Measurements from ENCODE around the gene FOCAD. TPM values are rescaled to one million over a fixed set of nuclear protein-coding genes. Genes with fewer than 3 reads are reported as not detected.

FOCAD gene
- total RNA-seq, 4 donors from 2014 or later = 13.9 to 31.2 (median 22.0) TPM

GRCh38 chr9:21018177-21018576 is 334.1 kb downstream of the FOCAD start:
- 91 to 92% methylated on average over 2 of the region's 2 CpGs for WGBS, 2 donors
- TF ChIP-seq CTCF (IDR thresholded peaks at IDR 0.05) (no peak), POLR2A (IDR thresholded peaks at IDR 0.05) (no peak)
- intact Hi-C loops (cut with DNase I; ENCODE audit: low total_unique reads) = no loop called here
- no peak for DNase-seq (ENCODE audit: low spot score in 2 of 2)
- H3K4me3 ChIP-seq (ENCODE audit: low read depth, poor library complexity, severe bottlenecking) = no peak overlapping the region

- TF ChIP-seq CTCF (IDR thresholded peaks at IDR 0.05) (no peak), POLR2A (IDR thresholded peaks at IDR 0.05) (no peak)
- H3K4me3 ChIP-seq (ENCODE audit: low read depth, poor library complexity, severe bottlenecking) = no peak overlapping the region
- no peak for DNase-seq (ENCODE audit: low spot score in 2 of 2)
- intact Hi-C loops (cut with DNase I; ENCODE audit: low total_unique reads) = no loop called here
- 82 to 91% methylated on average over 2 of the region's 2 CpGs for WGBS, 2 donors
These were observed 339.8 kb downstream of the FOCAD start for GRCh38 chr9:21023861-21024260.

- intact Hi-C loops (cut with DNase I; ENCODE audit: low total_unique reads) = no loop called here
- DNase-seq (ENCODE audit: low spot score in 2 of 2) = no peak
These were observed 343.2 kb downstream of the FOCAD start for GRCh38 chr9:21027295-21027694.

GRCh38 chr9:21028466-21028865 is 344.4 kb downstream of the FOCAD start:
- DNase-seq (ENCODE audit: low spot score in 2 of 2) = no peak
- no peak for TF ChIP-seq POLR2A (IDR thresholded peaks at IDR 0.05)
- no peak for TF ChIP-seq CTCF (IDR thresholded peaks at IDR 0.05)
- WGBS, 2 donors = 51 to 58% methylated on average over 3 of the region's 3 CpGs
- intact Hi-C loops (cut with DNase I; ENCODE audit: low total_unique reads) = no loop called here
- H3K4me3 ChIP-seq (ENCODE audit: low read depth, poor library complexity, severe bottlenecking) = no peak overlapping the region

More at GRCh38 chr9:21027295-21027694, 343.2 kb downstream of the FOCAD start:
- no peak for TF ChIP-seq POLR2A (IDR thresholded peaks at IDR 0.05)
- no peak for TF ChIP-seq CTCF (IDR thresholded peaks at IDR 0.05)
- 68% methylated on average over 4 of the region's 4 CpGs for WGBS, 2 donors
- no peak overlapping the region for H3K4me3 ChIP-seq (ENCODE audit: low read depth, poor library complexity, severe bottlenecking)

- 73 to 78% methylated on average over 8 of the region's 8 CpGs for WGBS, 2 donors
- no peak overlapping the region for H3K4me3 ChIP-seq (ENCODE audit: low read depth, poor library complexity, severe bottlenecking)
- no peak for DNase-seq (ENCODE audit: low spot score in 2 of 2)
- intact Hi-C loops (cut with DNase I; ENCODE audit: low total_unique reads) = no loop called here
- TF ChIP-seq POLR2A (IDR thresholded peaks at IDR 0.05) (no peak), CTCF (IDR thresholded peaks at IDR 0.05) (no peak)
These were observed 345.6 kb downstream of the FOCAD start for GRCh38 chr9:21029661-21030060.

- intact Hi-C loops (cut with DNase I; ENCODE audit: low total_unique reads) = no loop called here
- no peak for DNase-seq (ENCODE audit: low spot score in 2 of 2)
- TF ChIP-seq POLR2A (IDR thresholded peaks at IDR 0.05) = no peak
- TF ChIP-seq CTCF (IDR thresholded peaks at IDR 0.05) = no peak
- WGBS, 2 donors = 59 to 60% methylated on average over 5 of the region's 5 CpGs
- no peak overlapping the region for H3K4me3 ChIP-seq (ENCODE audit: low read depth, poor library complexity, severe bottlenecking)
These were observed 346.5 kb downstream of the FOCAD start for GRCh38 chr9:21030389-21031035.
